ENCODE results near the gene LSM14B. TPM values are rescaled to one million over a fixed set of nuclear protein-coding genes. Genes with fewer than 3 reads are reported as not detected.
A peak's percentile ranks its signal among the peaks of the same experiment; 100 is the strongest.

LSM14B gene
- total RNA-seq, 1 donor from 2014 or later: 23.6 TPM

GRCh38 chr20:62120365-62120762 lies 1.9 kb upstream of the LSM14B start:
- Histone ChIP-seq H3K27ac (no peak overlapping the region), H3K4me1 (peaks cover 30% of the 10 kb centered on the region), H3K4me3 (no peak overlapping the region), H3K27me3 (no peaks in the 10 kb centered on the region), H3K9me3 (no peaks in the 10 kb centered on the region), H3K36me3 (peaks cover 0 to 11% of the 10 kb centered on the region in 2 donors)
- TF ChIP-seq POLR2AphosphoS5 (IDR thresholded peaks at IDR 0.05; ENCODE audit: insufficient read depth in 1 of 2, low read depth in 1 of 2): no peak
- TF ChIP-seq CTCF (IDR thresholded peaks at IDR 0.05): no peak
- DNase-seq (ENCODE audit: extremely low spot score in 2 of 2): no peak
- intact Hi-C loops (cut with DNase I): loop anchor here (5.0 kb wide), 1 partner anchor 53 kb away; the partner anchor contains the start of gene TAF4

- H3K27me3 ChIP-seq: no peaks in the 10 kb centered on the region
- H3K36me3 ChIP-seq: peaks cover 0 to 19% of the 10 kb centered on the region in 2 donors
- intact Hi-C loops (cut with DNase I): loop anchor here (5.0 kb wide), 1 partner anchor 54 kb away; the partner anchor contains the start of gene TAF4
- TF ChIP-seq CTCF (IDR thresholded peaks at IDR 0.05) (no peak), POLR2AphosphoS5 (IDR thresholded peaks at IDR 0.05; ENCODE audit: insufficient read depth in 1 of 2, low read depth in 1 of 2) (peak; percentile 43 to 89), POLR2A (IDR thresholded peaks at IDR 0.05) (no peak)
- H3K27ac ChIP-seq: peak overlapping the region; percentile 89
- DNase-seq (ENCODE audit: extremely low spot score in 2 of 2): no peak
- no peaks in the 10 kb centered on the region for H3K9me3 ChIP-seq
- peak overlapping the region; percentile 52 to 69 for H3K4me3 ChIP-seq
- H3K4me1 ChIP-seq: peaks cover 30% of the 10 kb centered on the region
Observed at GRCh38 chr20:62120990-62121775, 1.1 kb upstream of the LSM14B start.

- Histone ChIP-seq H3K36me3 (peaks cover 0 to 36% of the 10 kb centered on the region in 2 donors), H3K9me3 (no peaks in the 10 kb centered on the region), H3K27ac (peak overlapping the region; percentile 78), H3K27me3 (no peaks in the 10 kb centered on the region), H3K4me3 (peak overlapping the region; percentile 69 to 97), H3K4me1 (peaks cover 30% of the 10 kb centered on the region)
- TF ChIP-seq CTCF (IDR thresholded peaks at IDR 0.05) (no peak), POLR2AphosphoS5 (IDR thresholded peaks at IDR 0.05; ENCODE audit: insufficient read depth in 1 of 2, low read depth in 1 of 2) (no peak), POLR2A (IDR thresholded peaks at IDR 0.05) (no peak)
- intact Hi-C loops (cut with DNase I): loop anchor here (2.0 to 5.0 kb wide), 2 partner anchors 22 to 56 kb away; partner anchors contain the start of gene TAF4
- DNase-seq (ENCODE audit: extremely low spot score in 2 of 2): no peak
Observed at GRCh38 chr20:62122654-62123449, 577 bp downstream of the LSM14B start.

- Histone ChIP-seq H3K27ac (peak overlapping the region; percentile 78), H3K4me3 (peak overlapping the region; percentile 69 to 97), H3K27me3 (no peaks in the 10 kb centered on the region), H3K4me1 (peaks cover 30% of the 10 kb centered on the region), H3K36me3 (peaks cover 0 to 43% of the 10 kb centered on the region in 2 donors), H3K9me3 (no peaks in the 10 kb centered on the region)
- DNase-seq (ENCODE audit: extremely low spot score in 2 of 2): no peak
- TF ChIP-seq POLR2A (IDR thresholded peaks at IDR 0.05) (no peak), POLR2AphosphoS5 (IDR thresholded peaks at IDR 0.05; ENCODE audit: insufficient read depth in 1 of 2, low read depth in 1 of 2) (no peak), CTCF (IDR thresholded peaks at IDR 0.05) (no peak)
- intact Hi-C loops (cut with DNase I): loop anchor here (2.0 to 5.0 kb wide), 2 partner anchors 21 to 56 kb away; partner anchors contain the start of gene TAF4
Observed at GRCh38 chr20:62123450-62124118, 1.3 kb downstream of the LSM14B start.

All from vagina (tissue), 2 donors.